ENCODE measurements around the gene TMEM258. TPM values are rescaled to one million over a fixed set of nuclear protein-coding genes. Genes with fewer than 3 reads are reported as not detected.
A peak's percentile ranks its signal among the peaks of the same experiment; 100 is the strongest.

Gene TMEM258
- total RNA-seq, 1 experiment from 2014 or later: 95.4 TPM

- DNase-seq (ENCODE audit: extremely low read depth, low read depth): no peak
Observed at GRCh38 chr11:61826930-61827570, 34.7 kb upstream of the TMEM258 start.

- DNase-seq (ENCODE audit: extremely low read depth, low read depth): no peak
Observed at GRCh38 chr11:61820174-61820573, 27.8 kb upstream of the TMEM258 start.

GRCh38 chr11:61817471-61818202, 25.2 kb upstream of the TMEM258 start:
- DNase-seq (ENCODE audit: extremely low read depth, low read depth): no peak

GRCh38 chr11:61816736-61817455, 24.5 kb upstream of the TMEM258 start, which contains the start of gene FADS1:
Gene FADS1, minus strand, starts transcription at chr11:61817003. Its CDS starts 74 bp downstream, at chr11:61816929.
- DNase-seq (ENCODE audit: extremely low read depth, low read depth): peak; percentile 88

GRCh38 chr11:61815790-61816735, 23.7 kb upstream of the TMEM258 start:
- DNase-seq (ENCODE audit: extremely low read depth, low read depth): no peak

GRCh38 chr11:61814958-61815789, 22.8 kb upstream of the TMEM258 start:
- DNase-seq (ENCODE audit: extremely low read depth, low read depth): peak; percentile 94

GRCh38 chr11:61814247-61814957, 22.0 kb upstream of the TMEM258 start:
- DNase-seq (ENCODE audit: extremely low read depth, low read depth): no peak

GRCh38 chr11:61812736-61813411, 20.5 kb upstream of the TMEM258 start:
- DNase-seq (ENCODE audit: extremely low read depth, low read depth): no peak

GRCh38 chr11:61811831-61812230, 19.4 kb upstream of the TMEM258 start:
- no peak for DNase-seq (ENCODE audit: extremely low read depth, low read depth)

GRCh38 chr11:61810671-61811175, 18.3 kb upstream of the TMEM258 start:
- DNase-seq (ENCODE audit: extremely low read depth, low read depth): no peak

GRCh38 chr11:61806785-61807184, 14.4 kb upstream of the TMEM258 start:
- no peak for DNase-seq (ENCODE audit: extremely low read depth, low read depth)

- no peak for DNase-seq (ENCODE audit: extremely low read depth, low read depth)
Observed at GRCh38 chr11:61805146-61805545, 12.7 kb upstream of the TMEM258 start.

- no peak for DNase-seq (ENCODE audit: extremely low read depth, low read depth)
Observed at GRCh38 chr11:61803889-61804647, 11.7 kb upstream of the TMEM258 start.

- no peak for DNase-seq (ENCODE audit: extremely low read depth, low read depth)
Observed at GRCh38 chr11:61802605-61803004, 10.2 kb upstream of the TMEM258 start.

- DNase-seq (ENCODE audit: extremely low read depth, low read depth): no peak
Observed at GRCh38 chr11:61800331-61801281, 8.2 kb upstream of the TMEM258 start.

GRCh38 chr11:61799665-61800284, 7.4 kb upstream of the TMEM258 start:
- DNase-seq (ENCODE audit: extremely low read depth, low read depth): no peak

Data from NCI-H460 (cell line).